Jurkat, Clone E6-1 (cell line): ENCODE results near the gene MAPK8IP3.

Source experiments
- DNase-seq: peaks from one replicate; pipeline ENCODE4 v3.0.0-alpha.2; 2011; ENCODE audit warnings: low read depth, low spot score
- H3K4me3 ChIP-seq: 2 replicates; pipeline ENCODE4 v1.5.1; 2011; ENCODE audit warnings: mild to moderate bottlenecking, low read length, control low read depth, moderate library complexity

The MAPK8IP3 gene

DNA sequence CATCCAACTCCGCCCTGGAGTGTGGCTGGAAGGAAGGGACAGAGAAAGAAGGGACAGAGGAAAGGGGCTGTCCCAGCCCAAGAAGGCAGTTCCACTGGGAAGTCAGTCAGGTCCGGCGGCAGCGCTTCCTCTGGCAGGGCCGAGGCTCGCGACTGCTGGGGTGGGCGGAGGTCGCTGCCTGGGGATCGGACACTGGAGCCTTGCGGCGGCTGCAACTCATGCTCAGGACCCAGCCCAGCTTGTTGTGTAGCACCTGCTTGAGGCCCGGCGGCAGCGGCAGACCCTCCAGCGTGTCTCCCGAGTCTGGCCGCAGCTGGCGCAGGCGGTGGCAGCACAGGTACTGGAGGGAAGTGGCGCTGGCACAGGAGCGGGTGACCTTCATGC is 71.0 kb downstream of the MAPK8IP3 start:
- DNase-seq: no peak
- no peak overlapping the region for H3K4me3 ChIP-seq

DNA sequence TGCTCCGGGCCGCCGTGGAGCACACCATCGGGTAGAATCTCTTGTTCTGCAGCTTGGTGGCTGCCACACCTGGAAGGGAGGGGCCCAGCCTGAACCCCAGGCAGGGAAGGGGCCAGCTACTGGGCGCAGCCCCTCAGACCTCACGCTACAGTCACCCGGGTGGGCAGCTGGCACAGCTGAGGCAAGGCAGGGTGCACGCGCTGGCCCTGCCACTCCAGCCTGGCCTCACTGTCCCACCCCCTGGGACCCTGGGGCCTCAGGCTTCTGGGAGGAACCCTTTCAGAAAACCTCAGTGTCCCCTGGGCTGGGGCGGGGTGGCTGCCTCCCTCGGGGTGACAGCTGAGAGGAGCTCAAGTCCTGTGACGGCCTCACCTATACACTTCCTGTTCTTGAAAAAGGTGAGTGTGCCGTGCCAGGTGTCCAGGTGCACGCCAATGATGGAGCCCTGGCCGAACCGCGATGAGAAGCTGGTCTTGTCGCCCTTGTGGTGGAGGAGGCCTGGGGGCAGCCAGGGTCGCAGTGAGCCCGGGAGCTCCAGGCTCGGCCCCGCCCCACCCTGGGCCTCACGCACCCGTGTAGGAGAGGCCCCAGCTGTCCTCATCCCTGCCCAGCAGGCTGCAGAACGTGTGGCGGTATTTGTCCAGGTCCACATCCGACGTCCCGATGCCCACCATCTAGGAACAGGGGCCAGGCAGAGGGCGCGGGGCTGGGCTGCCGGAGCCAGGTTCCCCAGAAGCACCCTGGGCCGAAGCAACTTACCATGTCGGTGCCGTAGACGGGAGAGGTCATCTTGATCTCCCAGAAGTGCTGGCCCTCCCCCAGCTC is 71.6 kb downstream of the MAPK8IP3 start:
- no peak overlapping the region for H3K4me3 ChIP-seq
- DNase-seq: no peak

DNA sequence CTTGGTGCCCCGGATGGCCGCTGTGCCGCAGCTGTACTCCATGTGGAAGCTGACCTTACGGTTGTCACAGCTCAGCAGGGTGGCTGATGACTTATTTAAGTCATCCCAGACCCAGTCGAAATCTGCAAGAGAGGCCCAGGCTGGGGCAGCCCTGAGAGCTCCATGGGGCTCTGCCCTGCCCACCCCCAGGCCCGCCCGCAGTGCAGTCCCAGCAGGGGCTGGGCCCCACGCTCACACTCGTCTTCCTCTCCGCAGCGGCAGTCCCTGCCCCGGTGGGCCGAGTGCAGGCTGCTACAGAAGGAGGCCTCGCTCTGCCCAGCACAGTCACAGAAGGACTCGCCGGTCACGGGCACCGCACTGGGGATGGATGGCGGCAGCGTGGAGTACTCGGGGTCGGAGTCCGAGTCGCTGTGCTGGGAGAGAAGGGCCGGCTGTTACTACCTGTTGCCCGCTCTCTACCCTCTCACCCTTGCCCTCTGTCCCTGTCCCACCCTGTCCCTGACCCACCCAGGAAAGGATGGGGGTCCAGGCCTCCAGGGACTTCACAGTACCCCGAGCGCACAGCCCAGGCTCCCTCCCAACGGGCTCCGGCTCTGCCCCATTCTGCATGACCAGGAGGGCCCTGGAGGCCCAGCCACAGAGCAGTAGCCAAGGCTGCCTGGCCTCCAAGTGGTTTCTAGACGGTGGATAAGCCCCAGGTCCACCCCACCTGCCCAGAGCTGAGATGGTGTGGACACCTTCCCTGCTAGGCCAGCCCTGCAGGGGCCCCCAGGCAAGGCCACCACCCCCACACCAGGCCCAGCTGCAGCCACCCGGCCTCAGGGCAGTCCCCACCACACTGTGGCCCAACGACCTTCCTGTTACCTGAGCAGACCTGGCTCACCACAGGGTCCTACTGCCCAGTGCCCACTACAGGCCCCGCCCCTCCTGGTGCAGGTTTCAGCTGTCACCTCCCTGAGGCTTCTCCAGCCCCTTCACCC is 72.5 kb downstream of the MAPK8IP3 start:
- no peak overlapping the region for H3K4me3 ChIP-seq
- DNase-seq: no peak

DNA sequence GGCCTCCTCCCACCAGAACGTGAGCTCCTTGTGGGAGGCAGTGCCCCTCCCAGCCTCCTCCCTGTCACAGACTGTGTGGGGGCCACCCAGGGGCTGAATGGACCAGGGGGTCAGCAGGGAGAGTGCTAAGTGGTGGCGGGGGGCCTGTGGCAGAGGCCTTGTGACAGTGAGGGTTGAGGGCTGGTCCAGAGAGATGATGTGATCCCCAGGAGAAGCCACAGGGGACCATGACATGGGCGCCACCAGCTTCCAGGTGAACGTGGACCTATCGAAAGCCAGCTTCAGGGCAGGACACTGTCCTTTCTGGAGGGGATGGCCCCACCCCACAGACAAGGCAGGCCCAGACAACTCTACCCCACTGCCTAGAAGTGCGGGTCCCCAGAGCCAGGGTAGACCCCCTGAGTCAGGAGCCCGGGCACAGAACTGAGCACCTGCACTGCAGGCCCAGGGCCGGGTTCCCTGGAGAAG is 73.3 kb downstream of the MAPK8IP3 start:
- no peak for DNase-seq
- no peak overlapping the region for H3K4me3 ChIP-seq

DNA sequence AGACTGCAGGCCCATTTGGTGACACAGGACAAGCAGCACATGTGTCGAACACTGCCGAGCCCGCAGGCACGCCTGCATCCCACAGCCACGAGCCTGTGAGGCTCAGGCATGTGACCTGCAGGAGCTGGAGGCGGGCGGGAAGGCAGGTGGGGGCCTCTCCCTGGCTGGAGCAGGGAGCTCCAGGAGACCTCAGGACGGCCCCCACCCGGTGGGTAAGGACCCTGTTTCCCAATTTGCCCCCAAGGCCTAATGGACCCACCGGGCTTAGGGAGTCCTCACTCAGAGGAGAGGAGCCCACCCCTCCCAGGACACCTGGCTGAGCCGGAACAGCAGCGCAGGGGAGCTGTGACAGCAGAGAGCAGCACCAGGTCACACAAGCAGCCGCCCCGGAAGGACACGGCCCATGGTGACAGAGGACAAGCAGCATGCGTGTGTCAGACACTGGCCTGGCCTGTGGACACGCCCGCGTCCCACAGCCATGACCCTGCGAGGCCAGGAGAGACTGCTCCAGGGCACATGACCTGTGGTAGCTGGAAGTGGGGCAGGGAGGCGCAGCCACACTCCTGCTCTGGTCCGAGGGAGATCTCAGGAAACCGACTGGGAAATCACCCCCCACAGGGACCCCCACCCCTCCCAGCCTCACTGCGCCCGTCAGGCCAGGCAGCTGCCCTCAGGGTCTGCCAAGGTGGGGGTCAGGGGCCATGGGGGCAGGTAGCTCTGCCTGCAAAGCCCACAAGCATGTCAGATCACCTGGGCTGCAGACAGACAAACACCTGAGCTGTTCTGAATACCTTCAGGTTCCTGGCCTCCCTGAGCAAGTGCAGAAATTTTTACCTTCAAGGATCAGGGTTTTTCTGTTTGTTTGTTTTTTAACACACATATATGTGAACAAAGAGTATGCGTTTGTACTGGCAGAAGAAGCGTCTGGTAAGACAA is 74.0 kb downstream of the MAPK8IP3 start:
- H3K4me3 ChIP-seq: no peak overlapping the region
- no peak for DNase-seq

DNA sequence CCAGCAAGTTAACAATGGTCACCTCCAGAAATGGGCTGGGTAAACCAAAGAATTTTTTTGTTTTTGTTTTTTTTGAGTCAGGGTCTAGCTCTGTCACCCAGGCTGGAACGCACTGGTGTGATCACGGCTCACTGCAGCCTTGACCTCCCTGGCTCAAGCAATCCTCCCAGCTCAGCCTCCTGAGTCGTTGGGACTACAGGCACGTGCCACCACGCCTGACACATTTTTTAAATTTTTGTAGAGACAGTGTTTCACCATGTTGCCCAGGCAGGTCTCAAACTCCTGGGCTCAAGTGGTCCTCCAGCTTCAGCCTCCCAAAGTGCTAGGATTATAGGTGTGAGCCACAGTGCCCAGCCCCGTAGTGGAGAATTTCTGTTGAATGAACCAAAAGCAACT is 74.7 kb downstream of the MAPK8IP3 start:
- no peak for DNase-seq
- no peak overlapping the region for H3K4me3 ChIP-seq

DNA sequence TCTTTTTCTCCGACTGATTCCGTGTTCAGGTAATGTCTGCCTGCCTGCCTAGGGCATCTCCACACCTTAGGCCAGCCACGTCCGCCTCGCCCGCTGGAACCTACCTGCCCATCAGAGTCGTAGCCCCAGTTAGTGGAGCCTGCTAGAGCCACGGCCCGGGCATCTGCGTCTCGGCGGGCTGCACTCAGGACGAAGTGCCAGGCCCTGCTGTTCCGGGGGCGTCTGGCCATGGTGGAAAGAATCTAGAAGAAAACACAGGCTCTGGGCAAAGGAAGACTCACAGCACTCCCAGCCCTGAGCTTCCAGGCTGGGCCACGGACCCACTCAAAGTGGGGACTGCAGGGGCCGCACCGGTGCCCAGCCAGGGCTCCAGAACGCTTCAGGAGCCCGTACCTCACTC is 75.3 kb downstream of the MAPK8IP3 start:
- DNase-seq: no peak
- peak overlapping the region; percentile 75 for H3K4me3 ChIP-seq

DNA sequence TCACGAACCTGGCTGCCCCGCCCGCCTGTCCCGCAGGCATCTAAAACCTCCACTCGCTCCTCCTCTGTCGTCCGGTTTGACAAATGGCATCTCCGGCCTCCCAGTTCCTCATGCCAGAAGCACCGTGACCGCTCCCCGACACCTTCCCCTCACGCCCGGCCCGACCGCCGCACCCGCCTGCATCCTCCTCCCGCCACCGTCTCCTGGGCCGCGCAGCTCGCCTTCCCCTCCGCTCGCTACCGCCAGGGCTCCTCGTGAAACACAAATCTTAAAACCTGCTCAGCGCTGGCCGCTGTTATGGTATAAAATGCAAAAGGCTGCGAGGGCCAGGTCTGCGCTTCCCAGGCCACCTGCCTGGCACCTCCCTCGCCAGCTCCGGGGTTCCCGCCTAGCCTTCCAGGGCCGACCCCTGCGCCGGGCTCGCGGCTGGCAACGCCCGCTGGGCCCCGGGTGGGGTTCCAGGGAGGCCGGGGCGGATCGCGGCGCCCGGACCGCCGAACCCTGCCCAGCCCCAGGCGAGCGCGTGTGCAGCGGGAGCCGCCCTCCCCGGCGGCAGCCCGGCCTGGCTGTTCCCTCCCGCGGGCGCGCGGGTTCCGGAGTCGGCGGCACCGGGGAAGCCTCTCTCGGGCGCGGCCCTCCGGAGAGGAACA is 75.9 kb downstream of the MAPK8IP3 start:
- H3K4me3 ChIP-seq: peak overlapping the region; percentile 75
- DNase-seq: no peak

DNA sequence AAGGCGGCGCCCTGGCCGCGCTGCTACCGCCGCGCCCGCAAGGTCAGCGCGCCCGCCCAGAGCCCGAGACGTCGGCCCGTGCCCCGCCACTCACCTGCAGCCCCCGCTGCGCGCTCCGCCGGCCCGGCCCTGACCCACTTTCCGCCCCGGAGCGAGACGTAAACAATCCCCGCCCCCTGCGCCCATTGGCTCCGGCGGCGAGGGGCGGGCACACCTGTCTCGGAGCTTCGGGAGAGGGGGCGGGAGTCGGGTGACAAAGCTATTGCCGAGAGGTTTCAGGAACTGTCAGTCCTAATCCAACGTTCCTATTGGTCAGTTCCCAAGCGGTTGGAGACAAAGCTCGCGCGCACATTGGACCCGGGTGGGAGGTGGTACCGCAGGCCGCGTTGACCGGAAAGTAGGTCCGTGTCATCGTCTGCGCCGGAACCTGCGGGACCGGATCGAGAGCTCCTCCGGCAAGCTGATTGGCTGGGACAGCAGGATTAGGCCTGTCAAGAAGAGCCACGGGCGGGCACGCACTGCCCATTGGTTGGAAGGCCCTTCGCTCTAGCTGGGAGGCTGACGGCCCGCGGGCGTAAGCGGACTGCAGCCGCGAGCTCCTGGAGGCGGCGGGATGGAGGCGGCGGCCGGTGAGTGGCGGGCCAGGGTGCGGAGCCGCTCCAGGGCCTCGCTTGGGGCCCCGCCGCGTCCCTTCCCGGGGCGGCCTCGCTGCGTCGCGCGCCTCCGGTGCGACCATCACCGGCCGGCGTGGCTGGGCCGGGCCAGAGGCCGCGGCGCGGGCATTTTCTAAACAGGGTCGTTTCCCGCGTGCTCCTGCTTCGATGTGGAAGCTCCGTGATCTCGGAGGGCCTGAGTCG is 76.6 kb downstream of the MAPK8IP3 start, which contains the start of the genes NUBP2 and SPSB3:
Gene NUBP2 (plus strand): TSS at position 553 of the 857 bp plus-strand sequence. CDS start 61 bp downstream, at position 614.
Gene SPSB3 (minus strand): TSS at position 164 of the 857 bp plus-strand sequence. CDS start 1,088 bp downstream, outside the sequence.
- H3K4me3 ChIP-seq: peak within 1 kb of the TSS; percentile 75
- DNase-seq: peak; percentile 100

DNA sequence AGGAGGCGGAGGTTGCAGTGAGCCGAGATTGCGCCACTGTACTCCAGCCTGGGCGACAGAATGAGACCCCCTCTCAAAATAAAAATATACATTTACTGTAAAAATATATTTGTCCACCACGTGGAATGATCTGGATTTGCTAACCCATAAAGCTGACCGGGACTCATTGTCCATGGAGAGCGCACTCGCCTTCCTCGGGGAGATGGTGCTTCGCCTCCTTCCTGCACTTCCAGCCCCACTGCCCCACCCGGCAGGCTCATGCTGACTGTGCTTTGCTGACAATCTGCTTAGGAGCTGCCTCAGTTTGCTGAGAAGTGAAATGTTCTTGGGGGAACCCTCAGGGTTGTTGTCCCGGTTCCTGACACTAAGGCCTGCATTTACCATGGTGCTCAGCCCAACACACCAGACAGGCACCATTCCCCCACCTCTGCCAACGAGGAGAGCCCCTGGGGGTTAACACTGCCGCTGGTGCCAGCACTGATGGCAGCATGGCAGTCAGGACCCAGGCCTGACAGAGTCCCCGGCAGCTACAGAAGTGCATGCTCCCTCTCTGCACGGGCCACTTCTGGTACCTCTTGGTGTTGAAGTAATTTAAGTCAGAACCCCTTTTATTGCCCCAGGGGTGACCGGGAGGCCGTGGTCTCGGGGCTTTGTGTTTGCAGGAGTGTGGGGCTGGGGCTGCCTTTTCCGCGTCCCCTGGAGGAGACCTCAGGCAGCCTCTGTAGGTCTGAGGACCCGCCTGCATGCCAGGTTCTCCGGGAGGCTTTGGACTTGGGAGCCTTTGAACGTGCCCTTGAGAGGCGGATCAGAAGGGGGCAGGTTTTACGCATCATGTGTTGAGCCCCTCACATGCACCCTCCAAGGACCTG is 79.2 kb downstream of the MAPK8IP3 start:
- no peak for DNase-seq
- H3K4me3 ChIP-seq: no peak overlapping the region

DNA sequence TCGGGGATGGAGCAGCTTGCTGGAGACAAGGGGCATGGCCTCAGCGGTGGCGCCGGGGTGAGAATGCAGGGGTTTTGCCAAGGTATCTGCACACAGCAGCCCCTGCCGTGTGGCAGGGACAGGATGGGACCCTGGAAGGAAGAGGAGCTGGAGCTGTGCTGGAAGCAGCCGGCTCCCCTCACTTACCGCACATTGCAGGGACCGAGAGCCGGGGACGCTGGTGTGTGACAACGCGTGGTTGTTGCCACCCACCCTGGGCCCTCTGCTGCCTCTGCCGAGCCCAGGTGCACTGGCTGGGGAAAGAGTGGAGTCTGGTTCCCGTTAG is 79.8 kb downstream of the MAPK8IP3 start:
- H3K4me3 ChIP-seq: no peak overlapping the region
- DNase-seq: no peak

DNA sequence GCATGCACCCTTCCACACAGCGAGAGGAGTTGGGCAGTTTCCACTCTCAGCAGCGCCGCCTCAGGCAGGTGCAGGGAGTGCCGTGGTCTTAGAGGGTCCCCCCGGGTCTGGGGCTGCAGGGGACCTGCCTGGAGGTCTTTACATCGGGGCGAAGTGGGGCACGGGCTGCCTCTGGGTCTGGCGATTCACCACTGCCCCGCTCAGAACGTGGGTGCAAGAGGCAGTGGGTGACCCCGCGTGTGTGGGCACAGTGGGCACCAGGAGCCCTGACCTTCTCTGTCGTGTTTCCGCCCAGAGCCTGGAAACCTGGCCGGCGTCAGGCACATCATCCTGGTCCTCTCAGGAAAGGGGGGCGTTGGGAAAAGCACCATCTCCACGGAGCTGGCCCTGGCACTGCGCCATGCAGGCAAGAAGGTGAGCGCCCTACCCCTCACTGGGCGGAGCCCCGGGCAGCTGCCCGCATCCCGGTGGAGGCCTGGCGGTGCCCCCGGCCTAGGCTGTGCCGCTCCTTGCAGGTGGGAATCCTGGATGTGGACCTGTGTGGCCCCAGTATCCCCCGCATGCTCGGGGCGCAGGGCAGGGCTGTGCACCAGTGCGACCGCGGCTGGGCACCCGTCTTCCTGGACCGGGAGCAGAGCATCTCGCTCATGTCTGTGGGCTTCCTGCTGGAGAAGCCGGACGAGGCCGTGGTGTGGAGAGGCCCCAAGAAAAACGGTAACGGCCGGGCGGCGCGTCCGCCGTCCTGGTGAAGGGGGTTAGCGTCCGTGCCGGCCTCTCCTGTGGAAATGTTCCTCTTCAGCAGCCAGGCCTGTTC is 80.5 kb downstream of the MAPK8IP3 start:
- H3K4me3 ChIP-seq: no peak overlapping the region
- no peak for DNase-seq

DNA sequence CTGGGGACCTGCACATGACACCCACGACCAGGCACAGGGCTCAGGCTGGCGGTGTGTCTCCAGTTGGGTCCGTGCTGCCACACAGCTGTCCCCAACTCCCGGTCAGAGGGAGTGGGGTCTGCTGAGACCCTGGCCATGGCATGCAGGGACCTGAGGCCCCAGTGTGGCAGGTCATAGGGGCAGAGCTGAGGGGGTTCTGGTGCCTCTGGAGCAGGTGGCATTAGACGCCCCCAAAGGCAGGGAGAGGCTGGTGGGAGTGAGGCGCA is 81.0 kb downstream of the MAPK8IP3 start:
- DNase-seq: no peak
- no peak overlapping the region for H3K4me3 ChIP-seq

DNA sequence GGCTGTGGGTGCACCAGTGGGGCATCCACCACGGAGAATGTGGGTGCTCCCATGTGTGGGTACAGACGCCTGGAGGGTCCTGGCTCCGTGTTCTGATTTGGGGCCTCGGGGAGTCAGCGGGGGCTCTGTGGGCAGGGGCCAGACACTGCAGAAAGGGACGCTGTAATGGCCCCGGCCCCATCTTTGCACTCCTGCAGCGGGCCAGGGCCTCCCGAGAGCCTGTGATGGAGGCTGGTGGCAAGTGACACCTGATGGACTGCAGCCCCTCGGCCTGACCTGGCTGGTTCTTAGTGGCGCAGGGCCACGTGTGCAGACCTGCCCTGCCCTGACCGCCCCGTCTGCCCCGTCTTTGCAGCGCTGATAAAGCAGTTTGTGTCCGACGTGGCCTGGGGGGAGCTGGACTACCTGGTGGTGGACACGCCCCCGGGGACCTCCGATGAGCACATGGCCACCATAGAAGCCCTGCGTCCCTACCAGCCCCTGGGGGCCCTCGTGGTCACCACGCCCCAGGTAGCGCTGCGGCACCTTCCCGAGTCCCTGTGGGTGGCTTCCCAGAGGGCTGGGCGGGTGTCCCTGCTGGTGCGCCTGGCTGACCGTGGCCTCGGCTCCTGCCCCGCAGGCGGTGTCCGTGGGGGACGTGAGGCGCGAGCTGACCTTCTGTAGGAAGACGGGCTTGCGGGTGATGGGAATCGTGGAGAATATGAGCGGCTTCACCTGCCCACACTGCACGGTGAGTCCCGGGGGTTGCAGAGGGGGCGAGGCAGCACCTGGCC is 81.5 kb downstream of the MAPK8IP3 start:
- no peak for DNase-seq
- no peak overlapping the region for H3K4me3 ChIP-seq

DNA sequence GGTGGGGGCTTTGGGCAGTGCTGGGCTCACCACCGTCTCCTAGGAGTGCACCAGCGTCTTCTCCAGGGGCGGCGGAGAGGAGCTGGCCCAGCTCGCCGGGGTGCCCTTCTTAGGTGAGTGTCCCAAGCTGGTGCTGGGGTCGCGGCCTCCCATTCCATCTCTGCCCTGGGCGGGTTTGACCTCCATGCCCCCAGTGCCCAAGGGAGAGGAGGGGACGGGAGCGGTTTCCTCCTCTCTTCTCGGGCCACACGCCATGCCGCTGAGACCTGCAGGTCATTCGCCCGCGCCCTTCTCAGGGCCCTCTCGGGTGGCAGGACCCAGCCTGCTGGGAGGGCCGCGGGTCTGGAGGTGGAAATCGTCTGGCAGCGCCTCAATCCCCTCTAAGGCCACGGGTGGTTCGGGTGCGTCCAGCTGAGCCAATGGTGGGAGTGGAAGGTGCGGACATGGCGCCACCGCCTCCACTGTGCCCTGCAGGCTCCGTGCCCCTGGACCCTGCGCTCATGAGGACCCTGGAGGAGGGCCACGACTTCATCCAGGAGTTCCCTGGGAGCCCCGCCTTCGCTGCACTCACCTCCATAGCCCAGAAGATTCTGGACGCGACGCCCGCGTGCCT is 82.2 kb downstream of the MAPK8IP3 start:
- DNase-seq: no peak
- no peak overlapping the region for H3K4me3 ChIP-seq
